ENCODE data around the gene KCNK17. TPM values are rescaled to one million over a fixed set of nuclear protein-coding genes. Genes with fewer than 3 reads are reported as not detected.

The KCNK17 gene
- total RNA-seq, 1 donor from 2014 or later: not detected

GRCh38 chr6:39301606-39302005, 12.6 kb downstream of the KCNK17 start:
- peak; percentile 52 for DNase-seq
- Mint-ChIP-seq H3K4me3 (ENCODE audit: unreplicated experiment) (no peak overlapping the region), H3K9me3 (ENCODE audit: unreplicated experiment) (peaks cover 4% of the 10 kb centered on the region), H3K4me1 (ENCODE audit: low read depth, unreplicated experiment) (peaks cover 4% of the 10 kb centered on the region), H3K36me3 (ENCODE audit: unreplicated experiment) (peaks cover 4% of the 10 kb centered on the region), H3K27ac (ENCODE audit: unreplicated experiment) (no peak overlapping the region), H3K27me3 (ENCODE audit: unreplicated experiment) (peaks cover 7% of the 10 kb centered on the region)
- TF ChIP-seq, protein P1, sequence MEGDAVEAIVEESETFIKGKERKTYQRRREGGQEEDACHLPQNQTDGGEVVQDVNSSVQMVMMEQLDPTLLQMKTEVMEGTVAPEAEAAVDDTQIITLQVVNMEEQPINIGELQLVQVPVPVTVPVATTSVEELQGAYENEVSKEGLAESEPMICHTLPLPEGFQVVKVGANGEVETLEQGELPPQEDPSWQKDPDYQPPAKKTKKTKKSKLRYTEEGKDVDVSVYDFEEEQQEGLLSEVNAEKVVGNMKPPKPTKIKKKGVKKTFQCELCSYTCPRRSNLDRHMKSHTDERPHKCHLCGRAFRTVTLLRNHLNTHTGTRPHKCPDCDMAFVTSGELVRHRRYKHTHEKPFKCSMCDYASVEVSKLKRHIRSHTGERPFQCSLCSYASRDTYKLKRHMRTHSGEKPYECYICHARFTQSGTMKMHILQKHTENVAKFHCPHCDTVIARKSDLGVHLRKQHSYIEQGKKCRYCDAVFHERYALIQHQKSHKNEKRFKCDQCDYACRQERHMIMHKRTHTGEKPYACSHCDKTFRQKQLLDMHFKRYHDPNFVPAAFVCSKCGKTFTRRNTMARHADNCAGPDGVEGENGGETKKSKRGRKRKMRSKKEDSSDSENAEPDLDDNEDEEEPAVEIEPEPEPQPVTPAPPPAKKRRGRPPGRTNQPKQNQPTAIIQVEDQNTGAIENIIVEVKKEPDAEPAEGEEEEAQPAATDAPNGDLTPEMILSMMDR (IDR thresholded peaks at IDR 0.05; ENCODE audit: partially characterized antibody, unreplicated experiment): peak; percentile 46

GRCh38 chr6:39300739-39301138, 13.5 kb downstream of the KCNK17 start:
- H3K36me3 Mint-ChIP-seq (ENCODE audit: unreplicated experiment): peaks cover 4% of the 10 kb centered on the region
- peaks cover 6% of the 10 kb centered on the region for H3K27me3 Mint-ChIP-seq (ENCODE audit: unreplicated experiment)
- H3K9me3 Mint-ChIP-seq (ENCODE audit: unreplicated experiment): peaks cover 3% of the 10 kb centered on the region
- no peak for DNase-seq
- H3K4me3 Mint-ChIP-seq (ENCODE audit: unreplicated experiment): no peak overlapping the region
- TF ChIP-seq, protein P1 (IDR thresholded peaks at IDR 0.05; ENCODE audit: partially characterized antibody, unreplicated experiment): no peak
- H3K4me1 Mint-ChIP-seq (ENCODE audit: low read depth, unreplicated experiment): peaks cover 4% of the 10 kb centered on the region
- H3K27ac Mint-ChIP-seq (ENCODE audit: unreplicated experiment): no peak overlapping the region

- Mint-ChIP-seq H3K36me3 (ENCODE audit: unreplicated experiment) (peaks cover 4% of the 10 kb centered on the region), H3K27ac (ENCODE audit: unreplicated experiment) (no peak overlapping the region), H3K4me1 (ENCODE audit: low read depth, unreplicated experiment) (peaks cover 4% of the 10 kb centered on the region), H3K4me3 (ENCODE audit: unreplicated experiment) (no peak overlapping the region), H3K27me3 (ENCODE audit: unreplicated experiment) (peaks cover 2% of the 10 kb centered on the region), H3K9me3 (ENCODE audit: unreplicated experiment) (peaks cover 2% of the 10 kb centered on the region)
- DNase-seq: no peak
- TF ChIP-seq, protein P1 (IDR thresholded peaks at IDR 0.05; ENCODE audit: partially characterized antibody, unreplicated experiment): no peak
Measured at GRCh38 chr6:39298061-39298460, 16.2 kb downstream of the KCNK17 start.

GRCh38 chr6:39296745-39297640, 17.2 kb downstream of the KCNK17 start:
- Mint-ChIP-seq H3K4me1 (ENCODE audit: low read depth, unreplicated experiment) (peaks cover 4% of the 10 kb centered on the region), H3K4me3 (ENCODE audit: unreplicated experiment) (no peak overlapping the region), H3K36me3 (ENCODE audit: unreplicated experiment) (peaks cover 4% of the 10 kb centered on the region), H3K27ac (ENCODE audit: unreplicated experiment) (no peak overlapping the region), H3K9me3 (ENCODE audit: unreplicated experiment) (peaks cover 2% of the 10 kb centered on the region), H3K27me3 (ENCODE audit: unreplicated experiment) (peaks cover 2% of the 10 kb centered on the region)
- TF ChIP-seq, protein P1 (IDR thresholded peaks at IDR 0.05; ENCODE audit: partially characterized antibody, unreplicated experiment): no peak
- peak; percentile 40 for DNase-seq

- Mint-ChIP-seq H3K27ac (ENCODE audit: unreplicated experiment) (no peak overlapping the region), H3K36me3 (ENCODE audit: unreplicated experiment) (peaks cover 2% of the 10 kb centered on the region), H3K9me3 (ENCODE audit: unreplicated experiment) (peaks cover 3% of the 10 kb centered on the region), H3K27me3 (ENCODE audit: unreplicated experiment) (peaks cover 5% of the 10 kb centered on the region), H3K4me1 (ENCODE audit: low read depth, unreplicated experiment) (peaks cover 4% of the 10 kb centered on the region), H3K4me3 (ENCODE audit: unreplicated experiment) (no peak overlapping the region)
- TF ChIP-seq, protein P1 (IDR thresholded peaks at IDR 0.05; ENCODE audit: partially characterized antibody, unreplicated experiment): no peak
- no peak for DNase-seq
Measured at GRCh38 chr6:39295611-39296011, 18.6 kb downstream of the KCNK17 start.

All from glutamatergic neuron (in vitro differentiated cells).